Osteoblast (primary cell): ENCODE measurements around the gene IKZF2. TPM values are rescaled to one million over a fixed set of nuclear protein-coding genes. Genes with fewer than 3 reads are reported as not detected.

Experiments
- DNase-seq: peaks from one replicate; pipeline ENCODE4 v3.0.0; 2011; ENCODE audit warnings: low spot score, mixed read lengths; ENCODE audit not compliant: insufficient read length; ENCODE audit errors: missing footprints
- H2AFZ ChIP-seq: 2 replicates; pipeline ENCODE4 v1.6.0; 2011; ENCODE audit warnings: mild to moderate bottlenecking, low read length
- H3K27ac ChIP-seq: 2 replicates; pipeline ENCODE4 v1.5.1; 2011; ENCODE audit warnings: mild to moderate bottlenecking, low read depth, low read length, moderate library complexity
- H3K27me3 ChIP-seq: 2 replicates; pipeline ENCODE4 v1.6.0; 2012; ENCODE audit warnings: mild to moderate bottlenecking, control low read depth, inconsistent platforms, low read length, moderate library complexity; ENCODE audit not compliant: insufficient read depth
- H3K36me3 ChIP-seq: 2 replicates; pipeline ENCODE4 v1.5.1; 2011; ENCODE audit warnings: mild to moderate bottlenecking, low read length, control low read depth, moderate library complexity; ENCODE audit not compliant: insufficient read depth
- H3K4me1 ChIP-seq: 2 replicates; pipeline ENCODE4 v1.5.1; 2011; ENCODE audit warnings: mild to moderate bottlenecking, low read length, control low read depth, moderate library complexity; ENCODE audit not compliant: insufficient read depth
- H3K4me2 ChIP-seq: 2 replicates; pipeline ENCODE4 v1.6.0; 2011; ENCODE audit warnings: mild to moderate bottlenecking, low read length; ENCODE audit not compliant: insufficient read depth
- H3K4me3 ChIP-seq: fragments of 200-600 bp; sonication (generic); 3 replicates; pipeline ENCODE4 v1.5.1; 2012; ENCODE audit warnings: mild to moderate bottlenecking, low read length, inconsistent platforms; ENCODE audit not compliant: insufficient read depth
- H3K79me2 ChIP-seq: 2 replicates; pipeline ENCODE4 v1.6.0; 2012; ENCODE audit warnings: mild to moderate bottlenecking, low read length, control low read depth, inconsistent platforms; ENCODE audit not compliant: insufficient read depth
- H3K9me3 ChIP-seq: 2 replicates; pipeline ENCODE4 v1.5.1; 2011; ENCODE audit warnings: low read depth, low read length, control low read depth
- H4K20me1 ChIP-seq: 2 replicates; pipeline ENCODE4 v1.6.0; 2012; ENCODE audit warnings: mild to moderate bottlenecking, low read length, control low read depth; ENCODE audit not compliant: insufficient read depth
- total RNA-seq: library from RNA; depleted of rRNA; stranded (reverse); fragments of >200 nt; gene quantifications from 2 replicates; pipeline ENCODE4 v1.2.3, GENCODE V29; 2012
- TF ChIP-seq, protein P1 (sequence below): IDR thresholded peaks from 2 replicates; pipeline ENCODE4 v1.5.1; 2011; ENCODE audit warnings: mild to moderate bottlenecking, low read depth, low read length, moderate library complexity; ENCODE audit errors: extremely low read depth

Gene IKZF2
- total RNA-seq, 1 donor: 11.9 TPM

GRCh38 chr2:213090772-213091171 is 60.6 kb downstream of the IKZF2 start:
- Histone ChIP-seq H3K36me3 (no peaks in the 10 kb centered on the region), H3K4me1 (peaks cover 15% of the 10 kb centered on the region), H3K4me2 (no peak overlapping the region), H3K27ac (no peak overlapping the region), H3K4me3 (no peak overlapping the region), H3K9me3 (no peaks in the 10 kb centered on the region), H3K27me3 (no peaks in the 10 kb centered on the region), H4K20me1 (no peaks in the 10 kb centered on the region), H2AFZ (no peak overlapping the region), H3K79me2 (no peaks in the 10 kb centered on the region)
- DNase-seq: no peak
- TF ChIP-seq, protein P1, sequence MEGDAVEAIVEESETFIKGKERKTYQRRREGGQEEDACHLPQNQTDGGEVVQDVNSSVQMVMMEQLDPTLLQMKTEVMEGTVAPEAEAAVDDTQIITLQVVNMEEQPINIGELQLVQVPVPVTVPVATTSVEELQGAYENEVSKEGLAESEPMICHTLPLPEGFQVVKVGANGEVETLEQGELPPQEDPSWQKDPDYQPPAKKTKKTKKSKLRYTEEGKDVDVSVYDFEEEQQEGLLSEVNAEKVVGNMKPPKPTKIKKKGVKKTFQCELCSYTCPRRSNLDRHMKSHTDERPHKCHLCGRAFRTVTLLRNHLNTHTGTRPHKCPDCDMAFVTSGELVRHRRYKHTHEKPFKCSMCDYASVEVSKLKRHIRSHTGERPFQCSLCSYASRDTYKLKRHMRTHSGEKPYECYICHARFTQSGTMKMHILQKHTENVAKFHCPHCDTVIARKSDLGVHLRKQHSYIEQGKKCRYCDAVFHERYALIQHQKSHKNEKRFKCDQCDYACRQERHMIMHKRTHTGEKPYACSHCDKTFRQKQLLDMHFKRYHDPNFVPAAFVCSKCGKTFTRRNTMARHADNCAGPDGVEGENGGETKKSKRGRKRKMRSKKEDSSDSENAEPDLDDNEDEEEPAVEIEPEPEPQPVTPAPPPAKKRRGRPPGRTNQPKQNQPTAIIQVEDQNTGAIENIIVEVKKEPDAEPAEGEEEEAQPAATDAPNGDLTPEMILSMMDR: no peak

- Histone ChIP-seq H3K4me2 (peak overlapping the region; percentile 7), H3K4me3 (no peak overlapping the region), H2AFZ (no peak overlapping the region), H3K4me1 (peaks cover 15% of the 10 kb centered on the region), H3K9me3 (no peaks in the 10 kb centered on the region), H4K20me1 (no peaks in the 10 kb centered on the region), H3K27ac (peak overlapping the region; percentile 20), H3K79me2 (no peaks in the 10 kb centered on the region), H3K36me3 (no peaks in the 10 kb centered on the region), H3K27me3 (no peaks in the 10 kb centered on the region)
- TF ChIP-seq, protein P1: no peak
- DNase-seq: no peak
Observed at GRCh38 chr2:213089438-213089837, 62.0 kb downstream of the IKZF2 start.

GRCh38 chr2:213087040-213087439 is 64.4 kb downstream of the IKZF2 start:
- Histone ChIP-seq H3K79me2 (no peaks in the 10 kb centered on the region), H3K36me3 (no peaks in the 10 kb centered on the region), H3K4me1 (peaks cover 15% of the 10 kb centered on the region), H3K4me3 (no peak overlapping the region), H3K9me3 (no peaks in the 10 kb centered on the region), H4K20me1 (no peaks in the 10 kb centered on the region), H3K27ac (no peak overlapping the region), H3K27me3 (no peaks in the 10 kb centered on the region), H3K4me2 (no peak overlapping the region), H2AFZ (no peak overlapping the region)
- TF ChIP-seq, protein P1: no peak
- no peak for DNase-seq

- Histone ChIP-seq H3K4me1 (peaks cover 15% of the 10 kb centered on the region), H3K4me2 (no peak overlapping the region), H3K9me3 (no peaks in the 10 kb centered on the region), H3K79me2 (no peaks in the 10 kb centered on the region), H3K27me3 (no peaks in the 10 kb centered on the region), H3K27ac (no peak overlapping the region), H2AFZ (no peak overlapping the region), H3K36me3 (no peaks in the 10 kb centered on the region), H3K4me3 (no peak overlapping the region), H4K20me1 (no peaks in the 10 kb centered on the region)
- DNase-seq: no peak
- TF ChIP-seq, protein P1: no peak
Observed at GRCh38 chr2:213086571-213086970, 64.8 kb downstream of the IKZF2 start.
